HG02884 (cell line): Measurements from ENCODE around the gene SEMA5A.
"Not testable (repeated sequence)": the region's sequence is repeated elsewhere in the genome, so short reads cannot be mapped to it uniquely, and the experiment has no call there.

Source experiments
- ATAC-seq: cut with Tn5 transposase; IDR thresholded peaks from one replicate; pipeline ENCODE4 v1.9.1; 2021; ENCODE audit warnings: mild to moderate bottlenecking, moderate library complexity; ENCODE audit not compliant: unreplicated experiment

Gene SEMA5A

GRCh38 chr5:9363449-9363848 is 182.4 kb downstream of the SEMA5A start:
- peak; percentile 12 for ATAC-seq

- ATAC-seq, result peak; percentile 59
These were observed 182.8 kb downstream of the SEMA5A start for GRCh38 chr5:9363026-9363425.

DNA sequence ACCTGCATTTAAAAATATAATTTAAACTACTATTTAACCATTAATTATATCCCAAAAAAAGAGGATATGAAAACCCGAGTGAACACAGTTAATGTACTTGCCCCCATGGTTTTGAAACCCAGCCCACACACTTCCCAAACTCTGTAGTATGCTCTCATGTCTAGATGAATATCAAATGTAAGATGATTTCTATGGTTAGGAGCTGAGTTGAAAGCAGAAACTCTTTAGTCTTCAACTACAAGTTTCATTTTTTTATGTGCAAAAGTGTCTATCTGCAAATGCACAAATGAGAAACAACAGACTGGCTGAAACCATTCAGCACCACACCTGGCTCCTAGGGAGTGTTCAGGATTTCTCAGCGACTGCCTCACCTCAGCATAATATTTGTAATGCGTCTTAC is 183.3 kb downstream of the SEMA5A start:
- peak; percentile 49 for ATAC-seq

GRCh38 chr5:9361835-9362234 is 184.0 kb downstream of the SEMA5A start:
- ATAC-seq, result peak; percentile 60

GRCh38 chr5:9358961-9359685 is 186.8 kb downstream of the SEMA5A start:
- no peak for ATAC-seq

GRCh38 chr5:9356351-9356825 is 189.5 kb downstream of the SEMA5A start:
- no peak for ATAC-seq

GRCh38 chr5:9354336-9355081 is 191.4 kb downstream of the SEMA5A start:
- ATAC-seq, result no peak

- not testable (repeated sequence) for ATAC-seq
These were observed 192.8 kb downstream of the SEMA5A start for GRCh38 chr5:9353048-9353447.

DNA sequence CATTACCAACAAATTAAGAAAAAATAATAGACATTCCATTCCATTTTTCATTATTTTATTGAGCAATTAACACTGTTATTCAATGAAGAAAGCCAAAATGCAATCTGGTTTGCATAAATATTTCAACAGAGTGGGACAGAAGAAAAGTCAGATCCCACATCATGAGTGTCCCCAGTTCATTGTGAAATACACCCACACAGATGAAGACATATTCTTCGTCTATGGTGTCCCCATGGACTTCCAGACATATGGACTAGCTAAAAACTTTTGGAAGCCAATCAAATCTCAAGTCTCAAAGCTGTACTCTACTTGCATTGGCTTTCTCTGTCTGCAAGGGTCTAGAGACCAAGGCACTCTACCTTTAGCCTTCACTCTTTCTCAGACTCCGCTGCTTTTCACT is 194.3 kb downstream of the SEMA5A start:
- no peak for ATAC-seq

GRCh38 chr5:9350301-9350797 is 195.5 kb downstream of the SEMA5A start:
- no peak for ATAC-seq

- ATAC-seq, result no peak
These were observed 197.4 kb downstream of the SEMA5A start for GRCh38 chr5:9348401-9348996.

- ATAC-seq, result no peak
These were observed 198.2 kb downstream of the SEMA5A start for GRCh38 chr5:9347541-9348295.

DNA sequence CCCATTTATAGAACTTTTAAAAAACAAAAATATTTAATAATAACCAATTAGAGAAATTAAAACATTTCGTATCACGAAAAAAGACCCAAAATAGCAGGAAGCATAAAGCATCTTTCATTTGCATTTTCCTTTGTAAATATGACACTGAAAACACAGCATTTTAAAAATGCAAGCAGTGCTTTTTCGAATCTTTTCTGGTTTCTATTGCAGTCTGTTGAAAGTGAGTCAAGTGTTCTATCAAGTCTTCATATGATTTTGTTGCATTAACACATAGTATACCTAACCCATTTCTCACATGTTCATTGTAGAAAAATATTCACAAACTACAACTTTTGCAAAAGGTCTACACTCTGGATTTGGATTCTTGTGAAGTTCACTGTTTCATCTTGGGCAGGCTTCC is 198.8 kb downstream of the SEMA5A start:
- ATAC-seq, result no peak

GRCh38 chr5:9344751-9345240 is 201.1 kb downstream of the SEMA5A start:
- no peak for ATAC-seq

DNA sequence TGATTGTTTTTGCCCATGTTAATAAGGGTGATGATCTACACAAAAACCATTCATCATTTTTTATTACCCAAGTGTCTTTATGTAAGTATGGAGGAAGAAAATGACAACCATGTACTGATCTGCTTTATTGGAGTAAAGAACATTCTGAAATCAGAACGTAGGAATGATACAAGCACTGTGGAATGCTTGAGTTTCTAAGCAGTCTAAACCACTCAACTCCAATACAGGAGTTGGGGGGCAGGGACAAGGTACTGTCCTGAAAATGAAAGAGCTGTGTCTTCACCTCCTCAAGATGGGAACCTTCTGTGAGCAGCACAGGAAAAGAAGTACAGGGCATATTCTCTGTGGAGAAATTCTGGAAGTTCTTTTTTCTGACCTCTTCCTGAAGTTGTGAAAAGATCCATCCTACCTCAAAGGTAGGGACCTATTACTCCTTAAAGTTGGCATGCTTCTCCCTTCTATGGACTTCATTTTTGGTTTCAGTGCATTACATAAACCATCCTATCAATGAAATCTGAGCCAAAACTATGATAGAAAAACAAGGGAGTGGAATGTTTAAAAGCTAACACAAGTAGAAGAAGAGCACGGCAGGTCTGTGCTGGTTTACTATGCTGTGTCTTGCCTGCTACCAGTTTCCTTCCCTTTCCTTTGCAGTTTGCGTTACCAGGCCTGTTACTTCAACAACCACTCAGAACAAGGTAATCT is 202.6 kb downstream of the SEMA5A start:
- ATAC-seq, result no peak

DNA sequence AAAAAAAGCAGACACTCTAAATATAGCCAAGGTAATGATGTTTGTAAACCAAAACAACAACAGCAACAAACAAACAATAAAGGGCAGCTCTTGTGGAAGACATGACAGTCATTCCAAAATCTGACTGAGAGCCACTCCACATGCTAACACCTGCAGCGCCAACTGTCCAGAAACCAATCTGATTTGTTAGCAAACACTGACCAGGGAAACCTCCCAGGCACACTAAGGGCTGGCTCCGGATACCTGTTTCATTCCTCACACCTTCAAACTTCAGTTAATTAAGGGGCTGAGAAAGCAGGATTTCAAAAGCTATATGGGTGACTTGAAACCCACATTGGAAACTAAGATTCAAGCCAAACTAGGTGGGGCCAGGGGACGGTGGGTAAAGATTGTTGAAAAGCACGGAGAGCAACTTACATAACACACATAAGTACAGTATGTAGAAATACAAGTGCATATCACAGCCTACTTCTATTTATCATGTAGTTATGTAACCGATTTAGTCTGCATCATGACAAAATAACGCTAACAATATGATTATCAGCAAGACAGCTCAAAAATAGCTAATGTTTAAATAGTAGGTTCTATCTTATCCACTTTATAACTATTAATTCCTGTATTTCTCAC is 203.6 kb downstream of the SEMA5A start:
- ATAC-seq, result no peak

- no peak for ATAC-seq
These were observed 205.8 kb downstream of the SEMA5A start for GRCh38 chr5:9340085-9340484.

GRCh38 chr5:9339206-9339818 is 206.6 kb downstream of the SEMA5A start:
- ATAC-seq, result peak; percentile 71

DNA sequence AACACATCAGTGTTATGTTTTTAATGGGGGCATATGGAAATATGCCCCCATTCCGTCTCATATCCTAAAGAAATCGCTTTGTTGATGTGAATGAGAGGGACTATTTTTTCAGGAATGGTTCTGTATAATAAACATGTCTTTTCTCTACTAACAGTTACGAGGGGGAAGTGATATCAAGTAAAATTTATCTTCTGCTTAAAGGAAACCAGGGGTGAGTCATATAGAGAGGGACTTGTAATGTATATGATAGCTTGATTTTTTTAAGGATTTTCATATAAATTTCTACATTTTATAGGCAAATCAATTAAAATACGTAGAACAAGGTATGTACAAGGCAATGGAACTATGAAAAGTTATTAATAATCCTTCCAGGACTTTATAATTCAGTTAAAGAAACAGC is 207.1 kb downstream of the SEMA5A start:
- ATAC-seq, result no peak
